HCT116 (cell line): ENCODE results near the gene CAGE1. TPM values are rescaled to one million over a fixed set of nuclear protein-coding genes. Genes with fewer than 3 reads are reported as not detected.

Source experiments
- ATAC-seq: fragments of 200-7000 bp; cut with Tn5 transposase; 2 replicates; pipeline ENCODE4 v1.9.1; 2020; ENCODE audit warnings: mild to moderate bottlenecking, moderate library complexity
- BruUV-seq: library from RNA; stranded (reverse); fragments of 400-500 nt; replicated peaks from 2 replicates; lab custom pipeline; 2021; lab: Mats Ljungman, UMichigan
- CTCF ChIA-PET: fragments of 300-600 bp; sonication (Branson Sonifier 250); formaldehyde crosslinking; loops from one replicate; lab custom pipeline; 2021; ENCODE audit warnings: antibody characterized with exemption; lab: Charles Lee
- POLR2A ChIA-PET: fragments of 300-600, 350-600 bp; sonication (Branson Sonifier 250); formaldehyde crosslinking; loops from one replicate; lab custom pipeline; 2021; ENCODE audit warnings: antibody characterized with exemption; lab: Charles Lee
- RAD21 ChIA-PET, 2 experiments: fragments of 300-600 bp; sonication (Branson Sonifier 250); formaldehyde crosslinking; loops; one replicate each; lab custom pipeline; 2023; ENCODE audit warnings: low total read pairs in 2 of 2; ENCODE audit not compliant: uncharacterized antibody in 2 of 2, unreplicated experiment in 2 of 2, low non-redundant PET in 1 of 2; lab: Charles Lee
- DNase-seq: peaks from one replicate; pipeline ENCODE4 v3.0.0-alpha.2; 2010; ENCODE audit warnings: low read depth, low spot score
- H2AFZ ChIP-seq: fragments of 200-600 bp; shearing (Covaris generic), sonication (generic); 2 replicates; pipeline ENCODE4 v1.6.1; 2017; ENCODE audit warnings: low read depth, mixed run types, mixed read lengths, antibody characterized with exemption, low read length; ENCODE audit not compliant: poor library complexity, severe bottlenecking
- H3K27ac ChIP-seq: 2 replicates; pipeline ENCODE4 v1.5.1; 2012; ENCODE audit warnings: low read depth, low read length
- H3K27me3 ChIP-seq: fragments of 200-600 bp; sonication (generic); 2 replicates; pipeline ENCODE4 v1.6.1; 2016; ENCODE audit warnings: mixed run types, low read length, mixed read lengths; ENCODE audit not compliant: insufficient read depth
- H3K36me3 ChIP-seq, 2 experiments: fragments of 200-500 bp in 1 of 2; fragments of 200-600 bp in 1 of 2; sonication (Bioruptor generic) in 1 of 2; sonication (generic) in 1 of 2; 2 replicates each; pipeline versions ENCODE4 v1.5.1 to v1.6.1; 2014 to 2016; ENCODE audit warnings: low read length in 2 of 2, inconsistent platforms in 1 of 2, mixed read lengths in 1 of 2, mixed run types in 1 of 2; ENCODE audit not compliant: insufficient read depth in 2 of 2, control insufficient read depth in 1 of 2
- H3K4me1 ChIP-seq, 2 experiments: fragments of 200-600 bp in 1 of 2; sonication (generic) in 1 of 2; 2 replicates each; pipeline versions ENCODE4 v1.5.1 to v1.6.1; 2012 to 2017; ENCODE audit warnings: low read length in 2 of 2, inconsistent platforms in 1 of 2, mild to moderate bottlenecking in 1 of 2, mixed read lengths in 1 of 2, mixed run types in 1 of 2, moderate library complexity in 1 of 2; ENCODE audit not compliant: insufficient read depth in 2 of 2, control insufficient read depth in 1 of 2
- H3K4me2 ChIP-seq: fragments of 200-600 bp; sonication (generic); 2 replicates; pipeline ENCODE4 v1.6.1; 2017; ENCODE audit warnings: mixed run types, low read length, mixed read lengths
- H3K4me3 ChIP-seq, 2 experiments: fragments of 200-600 bp in 1 of 2; sonication (generic) in 1 of 2; replicated peaks in 1 of 2; 2 replicates each; pipeline ENCODE4 v1.5.1; 2011 to 2016; ENCODE audit warnings: low read length in 2 of 2, control low read depth in 1 of 2, low read depth in 1 of 2, mild to moderate bottlenecking in 1 of 2, mixed read lengths in 1 of 2, mixed run types in 1 of 2
- H3K79me2 ChIP-seq: fragments of 200-600 bp; sonication (generic); 2 replicates; pipeline ENCODE4 v1.6.1; 2017; ENCODE audit warnings: mild to moderate bottlenecking, mixed run types, low read length, moderate library complexity, mixed read lengths; ENCODE audit not compliant: insufficient read depth
- H3K9ac ChIP-seq: fragments of 200-600 bp; sonication (generic); 2 replicates; pipeline ENCODE4 v1.6.1; 2016; ENCODE audit warnings: low read length, mixed read lengths
- H3K9me2 ChIP-seq: fragments of 200-600 bp; sonication (generic), shearing (Covaris generic); 2 replicates; pipeline ENCODE4 v1.6.1; 2017; ENCODE audit warnings: mixed run types, mild to moderate bottlenecking, moderate library complexity; ENCODE audit not compliant: insufficient read depth
- H3K9me3 ChIP-seq, 2 experiments: fragments of 200-500 bp in 1 of 2; fragments of 200-600 bp in 1 of 2; sonication (Bioruptor generic) in 1 of 2; sonication (generic) in 1 of 2; 2 replicates each; pipeline ENCODE4 v1.6.1; 2014 to 2017; ENCODE audit warnings: low read length in 2 of 2, mixed read lengths in 2 of 2, inconsistent platforms in 1 of 2, low read depth in 1 of 2, mild to moderate bottlenecking in 1 of 2, mixed run types in 1 of 2, moderate library complexity in 1 of 2; ENCODE audit not compliant: control insufficient read depth in 1 of 2, insufficient read depth in 1 of 2
- H4K20me1 ChIP-seq: fragments of 200-600 bp; sonication (generic), shearing (Covaris generic); 2 replicates; pipeline ENCODE4 v1.6.1; 2017; ENCODE audit warnings: mixed run types, mild to moderate bottlenecking, moderate library complexity; ENCODE audit not compliant: insufficient read depth
- ATF3 ChIP-seq: IDR thresholded peaks from 2 replicates; pipeline ENCODE4 v1.6.1; 2012
- CBX3 ChIP-seq: IDR thresholded peaks from 2 replicates; pipeline ENCODE4 v1.6.1; 2012; ENCODE audit warnings: low read depth
- CTCF ChIP-seq, 3 experiments: fragments of 200-600 bp in 1 of 3; sonication (generic) in 1 of 3; IDR thresholded peaks in 2 of 3; conservative IDR thresholded peaks in 1 of 3; 2 replicates each; pipeline ENCODE4 v1.5.1; 2012 to 2017; ENCODE audit warnings: low read depth in 2 of 3, low read length in 2 of 3, antibody characterized with exemption in 1 of 3, borderline replicate concordance in 1 of 3, control low read depth in 1 of 3, mild to moderate bottlenecking in 1 of 3, mixed read lengths in 1 of 3, mixed run types in 1 of 3, moderate library complexity in 1 of 3; ENCODE audit not compliant: insufficient read depth in 1 of 3
- EGR1 ChIP-seq: IDR thresholded peaks from 2 replicates; pipeline ENCODE4 v1.6.1; 2012; ENCODE audit warnings: low read depth
- ELF1 ChIP-seq: IDR thresholded peaks from 2 replicates; pipeline ENCODE4 v1.6.1; 2012; ENCODE audit warnings: low read depth, borderline replicate concordance
- EZH2 ChIP-seq: fragments of 200-600 bp; sonication (generic); IDR thresholded peaks from 2 replicates; pipeline ENCODE4 v1.6.1; 2017; ENCODE audit warnings: antibody characterized with exemption, mixed run types
- MAX ChIP-seq: IDR thresholded peaks from 2 replicates; pipeline ENCODE4 v1.6.1; 2012
- RAD21 ChIP-seq: IDR thresholded peaks from 2 replicates; pipeline ENCODE4 v1.6.1; 2012; ENCODE audit warnings: low read depth, mild to moderate bottlenecking
- REST ChIP-seq: IDR thresholded peaks from 2 replicates; pipeline ENCODE4 v1.6.1; 2012; ENCODE audit warnings: low read depth
- SIN3A ChIP-seq: IDR thresholded peaks from 2 replicates; pipeline ENCODE4 v1.6.1; 2012; ENCODE audit warnings: low read depth
- SRF ChIP-seq: IDR thresholded peaks from 2 replicates; pipeline ENCODE4 v1.6.1; 2012; ENCODE audit warnings: low read depth
- intact Hi-C: fragments of 100-400 bp; cut with micrococcal nuclease; formaldehyde crosslinking; loops from 2 replicates; pipeline ENCODE4 v1.10.0; 2022
- total RNA-seq: library from RNA; stranded (reverse); gene quantifications from one replicate; pipeline ENCODE4 v1.2.1, GENCODE V29; 2021; ENCODE audit not compliant: unreplicated experiment

The CAGE1 gene
- total RNA-seq, 1 experiment from 2014 or later = 0.20 TPM

GRCh38 chr6:7290079-7290478 is 99.5 kb downstream of the CAGE1 start:
- TF ChIP-seq SIN3A (no peak), REST (no peak), EZH2 (no peak), ELF1 (no peak), SRF (no peak), MAX (no peak), ATF3 (no peak), EGR1 (no peak), CBX3 (no peak), CTCF (IDR thresholded peaks at IDR 0.05 in 2 of 3, conservative IDR thresholded peaks at IDR 0.05 in 1 of 3; ENCODE audit: borderline replicate concordance in 1 of 3, insufficient read depth in 1 of 3, low read depth in 2 of 3, low read length in 2 of 3) (no peak), RAD21 (no peak)
- TF ChIP-seq, all 23 proteins: peak for 0
- no peak overlapping the region for H3K4me2 ChIP-seq
- H3K36me3 ChIP-seq = peaks cover 53 to 72% of the 10 kb centered on the region in 2 experiments; a peak in 3 of 4 replicates
- intact Hi-C loops = no loop called here
- RAD21 ChIA-PET = no interaction called here
- H2AFZ ChIP-seq = no peak overlapping the region
- no peaks in the 10 kb centered on the region for H4K20me1 ChIP-seq
- H3K9ac ChIP-seq = no peak overlapping the region
- no peaks in the 10 kb centered on the region for H3K9me3 ChIP-seq
- no peaks in the 10 kb centered on the region for H3K4me1 ChIP-seq
- no peak overlapping the region for H3K27ac ChIP-seq
- no peaks in the 10 kb centered on the region for H3K9me2 ChIP-seq
- H3K79me2 ChIP-seq = peaks cover 32% of the 10 kb centered on the region
- H3K4me3 ChIP-seq = no peak overlapping the region
- DNase-seq (no peak), ATAC-seq (no peak)
- BruUV-seq = no TSS peak
- CTCF ChIA-PET = interaction anchor here (0.6 kb wide), 1 partner anchor 208 kb away, joined by 5 read pairs; no protein-coding TSS in a partner anchor
- POLR2A ChIA-PET = no interaction called here
- H3K27me3 ChIP-seq = no peaks in the 10 kb centered on the region
